WI38 (cell line): ENCODE results near the gene REXO2.

Experiments used
- H3K4me3 ChIP-seq: 2 replicates; pipeline ENCODE4 v1.5.1; 2011; ENCODE audit warnings: low read depth, mild to moderate bottlenecking, control low read depth, low read length
- CTCF ChIP-seq: IDR thresholded peaks from 2 replicates; pipeline ENCODE4 v1.5.1; 2012; ENCODE audit warnings: low read depth, mild to moderate bottlenecking, control low read depth, low read length

REXO2 gene

GRCh38 chr11:114496915-114497314 lies 57.6 kb downstream of the REXO2 start:
- H3K4me3 ChIP-seq = no peak overlapping the region
- no peak for TF ChIP-seq CTCF

- no peak overlapping the region for H3K4me3 ChIP-seq
- no peak for TF ChIP-seq CTCF
These were observed 60.5 kb downstream of the REXO2 start for GRCh38 chr11:114499756-114500155.
